Testis (tissue), 3 donors: ENCODE data around the gene TAF1A. TPM values are rescaled to one million over a fixed set of nuclear protein-coding genes. Genes with fewer than 3 reads are reported as not detected.

ENCODE experiments used
- DNase-seq: peaks from one replicate; pipeline ENCODE4 v3.0.0-alpha.2; 2019
- H3K27ac ChIP-seq, 2 donors: fragments of 200-600 bp; sonication (generic); one replicate each; pipeline ENCODE4 v1.5.1; 2019
- H3K27me3 ChIP-seq: fragments of 200-600 bp; sonication (generic); one replicate; pipeline ENCODE4 v1.5.1; 2019
- H3K36me3 ChIP-seq: fragments of 200-600 bp; sonication (generic); one replicate; pipeline ENCODE4 v1.5.1; 2017; ENCODE audit warnings: low read depth; ENCODE audit errors: missing control alignments
- H3K4me1 ChIP-seq: fragments of 200-600 bp; sonication (generic); one replicate; pipeline ENCODE4 v1.5.1; 2019
- H3K4me3 ChIP-seq, 2 donors: fragments of 200-600 bp; sonication (generic); one replicate each; pipeline ENCODE4 v1.5.1; 2017 to 2019
- H3K9me3 ChIP-seq: fragments of 200-600 bp; sonication (generic); one replicate; pipeline ENCODE4 v1.5.1; 2017
- POLR2A ChIP-seq: fragments of 450-650 bp; IDR thresholded peaks from one replicate; pipeline ENCODE4 v1.6.1; 2017; ENCODE audit warnings: antibody characterized with exemption, mild to moderate bottlenecking, moderate library complexity
- WGBS, 2 donors: methylation state at CpG; one replicate each; pipeline ENCODE4 v1.1.5; 2018; 5-methylcytosine and 5-hydroxymethylcytosine counted together
- intact Hi-C: fragments of 100-400 bp; cut with DNase I; formaldehyde crosslinking; loops from one replicate; pipeline ENCODE4 v1.15.1; 2023; ENCODE audit warnings: low total_unique reads
- polyA plus RNA-seq: library from polyadenylated mRNA; stranded (reverse); fragments of 350-450 nt; fragmentation: Illumina TruSeq; extraction: RNeasy Lipid Tissue Mini Kit (QIAGEN cat#74804); gene quantifications from one replicate; pipeline ENCODE4 v1.2.3, GENCODE V29; 2014; ENCODE audit warnings: low read depth, low replicate concordance; ENCODE audit not compliant: insufficient read depth
- total RNA-seq, 2 donors: library from RNA; depleted of rRNA; stranded (reverse); fragments of >200 nt; gene quantifications; one replicate each; pipeline ENCODE4 v1.2.3, GENCODE V29; 2016
- TF ChIP-seq, protein P1 (sequence below), 3 experiments: fragments of 450-650 bp in 2 of 3; fragments of 200-600 bp in 1 of 3; sonication (generic) in 1 of 3; IDR thresholded peaks; one replicate each; pipeline ENCODE4 v1.5.1; 2016 to 2019; ENCODE audit warnings: antibody characterized with exemption in 3 of 3, mild to moderate bottlenecking in 2 of 3, moderate library complexity in 1 of 3

TAF1A gene
- total and polyA plus RNA-seq, 3 donors from 2014 or later: 12.4 to 15.1 (median 13.2) TPM

GRCh38 chr1:222523852-222524251 is 65.9 kb downstream of the TAF1A start:
- no peak for DNase-seq
- Histone ChIP-seq H3K9me3 (no peaks in the 10 kb centered on the region), H3K27ac (no peak overlapping the region), H3K4me3 (no peak overlapping the region), H3K27me3 (no peaks in the 10 kb centered on the region), H3K4me1 (no peaks in the 10 kb centered on the region), H3K36me3 (no peaks in the 10 kb centered on the region)
- intact Hi-C loops: no loop called here
- WGBS, 2 donors: 75 to 81% methylated on average over 3 of the region's 3 CpGs
- TF ChIP-seq POLR2A: no peak
- TF ChIP-seq, protein P1, sequence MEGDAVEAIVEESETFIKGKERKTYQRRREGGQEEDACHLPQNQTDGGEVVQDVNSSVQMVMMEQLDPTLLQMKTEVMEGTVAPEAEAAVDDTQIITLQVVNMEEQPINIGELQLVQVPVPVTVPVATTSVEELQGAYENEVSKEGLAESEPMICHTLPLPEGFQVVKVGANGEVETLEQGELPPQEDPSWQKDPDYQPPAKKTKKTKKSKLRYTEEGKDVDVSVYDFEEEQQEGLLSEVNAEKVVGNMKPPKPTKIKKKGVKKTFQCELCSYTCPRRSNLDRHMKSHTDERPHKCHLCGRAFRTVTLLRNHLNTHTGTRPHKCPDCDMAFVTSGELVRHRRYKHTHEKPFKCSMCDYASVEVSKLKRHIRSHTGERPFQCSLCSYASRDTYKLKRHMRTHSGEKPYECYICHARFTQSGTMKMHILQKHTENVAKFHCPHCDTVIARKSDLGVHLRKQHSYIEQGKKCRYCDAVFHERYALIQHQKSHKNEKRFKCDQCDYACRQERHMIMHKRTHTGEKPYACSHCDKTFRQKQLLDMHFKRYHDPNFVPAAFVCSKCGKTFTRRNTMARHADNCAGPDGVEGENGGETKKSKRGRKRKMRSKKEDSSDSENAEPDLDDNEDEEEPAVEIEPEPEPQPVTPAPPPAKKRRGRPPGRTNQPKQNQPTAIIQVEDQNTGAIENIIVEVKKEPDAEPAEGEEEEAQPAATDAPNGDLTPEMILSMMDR (IDR thresholded peaks at IDR 0.05): no peak

- WGBS, 2 donors: 88 to 90% methylated on average over 8 of the region's 8 CpGs
- TF ChIP-seq, protein P1 (IDR thresholded peaks at IDR 0.05): no peak
- no peak for TF ChIP-seq POLR2A
- no peaks in the 10 kb centered on the region for H3K27me3 ChIP-seq
- no peak overlapping the region for H3K4me3 ChIP-seq
- no peaks in the 10 kb centered on the region for H3K4me1 ChIP-seq
- DNase-seq: no peak
- intact Hi-C loops: no loop called here
- H3K9me3 ChIP-seq: no peaks in the 10 kb centered on the region
- H3K36me3 ChIP-seq: no peaks in the 10 kb centered on the region
- H3K27ac ChIP-seq: no peak overlapping the region
These were observed 67.4 kb downstream of the TAF1A start for GRCh38 chr1:222522105-222522915.

- WGBS, 2 donors: 82 to 83% methylated on average over 7 of the region's 7 CpGs
These were observed 68.2 kb downstream of the TAF1A start for GRCh38 chr1:222521299-222522104.

More at GRCh38 chr1:222521299-222522104, 68.2 kb downstream of the TAF1A start:
- Histone ChIP-seq H3K4me1 (no peaks in the 10 kb centered on the region), H3K4me3 (no peak overlapping the region), H3K27ac (no peak overlapping the region), H3K9me3 (no peaks in the 10 kb centered on the region), H3K36me3 (no peaks in the 10 kb centered on the region), H3K27me3 (no peaks in the 10 kb centered on the region)
- TF ChIP-seq, protein P1 (IDR thresholded peaks at IDR 0.05): no peak
- TF ChIP-seq POLR2A: no peak
- no peak for DNase-seq
- intact Hi-C loops: no loop called here

Other genes starting within 250 kb of the TAF1A start
- gene HHIPL2, start 41.8 kb downstream of the TAF1A start, total RNA-seq: 1 to 10 TPM; 5.9 to 6.0 TPM
- gene HHIPL2, start 41.8 kb downstream of the TAF1A start, polyA plus RNA-seq: 16.2 TPM
- gene MIA3, start 28.2 kb upstream of the TAF1A start, total RNA-seq: 10 to 100 TPM; 91.4 to 92.1 TPM
- gene MIA3, start 28.2 kb upstream of the TAF1A start, polyA plus RNA-seq: 77.8 TPM
- gene AIDA, start 122.6 kb upstream of the TAF1A start, total RNA-seq: 10 to 100 TPM; 66.8 to 73.1 TPM
- gene AIDA, start 122.6 kb upstream of the TAF1A start, polyA plus RNA-seq: 83.5 TPM
- 10 to 100 TPM; 37.3 to 41.3 TPM for gene BROX, start 122.6 kb upstream of the TAF1A start, total RNA-seq
- gene BROX, start 122.6 kb upstream of the TAF1A start, polyA plus RNA-seq: 20.8 TPM
- gene FAM177B, start 147.3 kb upstream of the TAF1A start, total RNA-seq: 1 to 10 TPM in 1 of 2 donors, under 1 TPM in 1; 0.71 to 2.3 TPM
- gene FAM177B, start 147.3 kb upstream of the TAF1A start, polyA plus RNA-seq: not detected
- 10 to 100 TPM; 50.6 to 71.8 TPM for gene DISP1, start 225.1 kb upstream of the TAF1A start, total RNA-seq
- 21.8 TPM for gene DISP1, start 225.1 kb upstream of the TAF1A start, polyA plus RNA-seq